Posterior cingulate gyrus (tissue), 11 donors: Measurements from ENCODE around the gene GLI1.
"Not testable (repeated sequence)": the region's sequence is repeated elsewhere in the genome, so short reads cannot be mapped to it uniquely, and the experiment has no call there.

Experiments
- DNase-seq, 10 donors: peaks; one replicate each; pipeline versions ENCODE4 v3.0.0 to v3.0.0-alpha.2; 2020 to 2021; ENCODE audit warnings: mixed read lengths in 3 of 10
- intact Hi-C: fragments of 100-400 bp; cut with DNase I; formaldehyde crosslinking; loops from one replicate; pipeline ENCODE4 v1.15.1; 2023

GLI1 gene

DNA sequence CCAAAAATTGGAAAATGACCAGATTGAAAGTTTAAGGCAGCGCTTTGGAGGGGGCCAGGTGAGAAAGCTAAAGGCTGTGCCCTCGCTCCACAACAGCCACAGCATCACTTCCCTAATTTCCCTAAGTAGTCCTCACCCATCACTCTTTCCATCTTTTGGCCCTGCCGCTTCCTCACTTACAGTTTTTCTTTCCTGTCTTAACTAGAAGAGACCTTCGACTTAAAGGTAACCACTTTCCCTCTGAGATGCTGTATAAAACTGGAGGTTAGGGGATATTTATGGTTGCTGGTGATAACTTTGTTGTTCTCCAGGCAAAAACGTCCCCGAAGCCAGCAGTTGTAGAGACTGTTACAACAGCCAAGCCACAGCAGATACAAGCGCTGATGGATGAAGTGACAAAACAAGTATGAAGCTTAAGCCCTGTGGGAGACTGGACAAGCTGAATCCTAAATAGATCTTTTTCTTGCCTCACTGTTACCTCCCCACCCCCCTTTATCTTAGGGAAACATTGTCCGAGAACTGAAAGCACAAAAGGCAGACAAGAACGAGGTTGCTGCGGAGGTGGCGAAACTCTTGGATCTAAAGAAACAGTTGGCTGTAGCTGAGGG is 56.5 kb downstream of the GLI1 start:
- no peak for DNase-seq
- intact Hi-C loops, result no loop called here

- no peak for DNase-seq
- intact Hi-C loops, result no loop called here
Measured at GRCh38 chr12:57516617-57517153, 57.1 kb downstream of the GLI1 start.

DNA sequence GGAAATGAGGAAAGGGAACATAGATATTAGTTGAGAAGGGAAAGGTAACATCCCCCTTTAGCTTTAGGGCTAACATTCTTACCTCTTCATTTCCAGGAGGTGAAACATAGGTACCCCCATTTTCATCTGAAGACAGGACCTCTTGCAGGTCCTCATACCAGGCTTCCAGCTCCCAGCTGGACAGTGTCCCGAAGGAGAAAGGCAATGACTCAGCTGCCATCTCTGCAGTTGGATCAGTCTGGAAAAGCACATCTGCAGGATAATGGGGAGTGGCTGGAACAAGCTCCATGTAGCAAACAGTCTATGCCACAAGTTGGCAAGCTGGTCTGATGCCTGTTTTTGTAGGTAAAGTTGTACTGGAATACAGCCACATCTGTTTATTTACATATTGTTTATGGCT is 57.6 kb downstream of the GLI1 start:
- intact Hi-C loops, result no loop called here
- DNase-seq, result no peak

DNA sequence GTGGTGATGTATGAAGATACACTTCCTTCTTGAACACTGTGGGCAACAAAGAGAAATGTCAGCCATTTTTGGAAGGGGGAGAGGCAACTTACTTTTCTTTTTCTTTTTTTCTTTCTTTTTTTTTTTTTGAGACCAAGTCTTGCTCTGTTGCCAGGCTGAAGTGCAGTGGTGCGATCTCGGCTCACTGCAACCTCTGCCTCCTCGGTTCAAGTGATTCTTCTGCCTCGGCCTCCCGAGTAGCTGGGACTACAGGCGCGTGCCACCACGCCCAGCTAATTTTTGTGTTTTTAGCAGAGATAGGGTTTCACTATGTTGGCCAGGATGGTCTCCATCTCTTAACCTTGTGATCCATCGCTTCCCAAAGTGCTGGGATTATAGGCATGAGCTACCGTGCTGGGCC is 58.1 kb downstream of the GLI1 start:
- DNase-seq, result not testable (repeated sequence)
- intact Hi-C loops, result loop anchor here (2.0 kb wide), 1 partner anchor 29 kb away; the partner anchor contains the start of gene MARS1

GRCh38 chr12:57518176-57518919 is 58.8 kb downstream of the GLI1 start:
- intact Hi-C loops, result loop anchor here (2.0 kb wide), 1 partner anchor 30 kb away; the partner anchor contains the start of gene MARS1
- no peak for DNase-seq

- intact Hi-C loops, result loop anchor here (2.0 kb wide), 1 partner anchor 30 kb away; the partner anchor contains the start of gene MARS1
- DNase-seq, result no peak
Measured at GRCh38 chr12:57518920-57519795, 59.6 kb downstream of the GLI1 start.

DNA sequence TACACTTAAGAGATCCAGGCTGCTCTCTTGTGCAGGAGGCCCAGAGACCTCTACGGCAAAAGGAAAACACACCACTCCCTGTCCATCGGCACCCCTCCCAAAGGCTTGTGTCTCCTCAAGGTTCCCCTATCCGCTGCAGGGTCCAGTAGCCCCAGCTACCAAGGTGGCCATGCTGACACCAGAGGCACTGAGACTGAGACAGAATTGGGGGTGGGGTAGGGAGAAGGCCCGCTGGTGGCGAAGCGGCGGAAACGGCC is 60.1 kb downstream of the GLI1 start:
- intact Hi-C loops, result loop anchor here (2.0 kb wide), 1 partner anchor 31 kb away; the partner anchor contains the start of gene MARS1
- DNase-seq, result peak in 2 of 10 donors; percentile 20 to 28

- intact Hi-C loops, result no loop called here
- DNase-seq, result peak; percentile 97 to 100 (median 99)
Measured at GRCh38 chr12:57520053-57520818, 60.7 kb downstream of the GLI1 start, which contains the start of gene DDIT3. Gene DDIT3, minus strand, starts transcription at chr12:57520514. Its CDS starts 3,108 bp downstream, at chr12:57517406.

DNA sequence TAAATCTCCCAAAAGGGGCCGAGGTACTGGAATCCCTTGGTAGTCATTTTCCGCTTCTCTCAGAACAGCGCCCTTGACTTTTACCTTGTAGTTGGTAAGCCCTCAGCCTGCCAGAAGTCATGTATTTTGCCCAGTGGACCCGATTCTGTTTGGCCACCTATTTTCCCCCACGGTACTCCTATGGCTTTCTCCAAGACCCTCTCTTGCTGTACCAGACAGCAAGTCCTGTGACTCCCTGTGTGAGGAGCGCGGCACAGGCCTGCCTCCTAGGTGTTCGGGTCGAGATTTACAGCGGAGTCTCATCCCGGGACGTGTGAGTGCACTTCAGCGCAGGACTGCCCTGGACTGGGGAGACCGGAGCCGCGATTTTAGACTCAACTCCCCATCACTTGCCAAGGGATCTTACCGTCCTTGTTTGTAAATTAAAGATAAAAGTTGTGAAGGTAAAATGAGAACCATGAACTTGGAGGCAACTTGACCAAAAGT is 62.0 kb downstream of the GLI1 start:
- DNase-seq, result peak in 7 of 10 donors; percentile 23 to 89 (median 49)
- intact Hi-C loops, result loop anchor here (2.0 kb wide), 1 partner anchor 25 kb away; the partner anchor contains the start of gene DCTN2
